WTC11 (cell line): Measurements from ENCODE around the gene CLCN7. TPM values are rescaled to one million over a fixed set of nuclear protein-coding genes. Genes with fewer than 3 reads are reported as not detected.

ENCODE experiments used
- ATAC-seq: fragments of 200-7000 bp; cut with Tn5 transposase; 2 replicates; pipeline ENCODE4 v1.10.0; 2021; ENCODE audit warnings: mild to moderate bottlenecking, moderate library complexity
- CTCF ChIA-PET: fragments of 300-600 bp; sonication (Branson Sonifier 250); formaldehyde crosslinking; loops from one replicate; lab custom pipeline; 2021; ENCODE audit warnings: antibody characterized with exemption; lab: Charles Lee
- POLR2A ChIA-PET: fragments of 350-600 bp; sonication (Branson Sonifier 250); formaldehyde crosslinking; loops from one replicate; lab custom pipeline; 2021; ENCODE audit warnings: antibody characterized with exemption; lab: Charles Lee
- DNase-seq: peaks from one replicate; pipeline ENCODE4 v3.0.0; 2021; ENCODE audit warnings: low spot score
- H3K27ac Mint-ChIP-seq: 2 replicates; pipeline ENCODE4 v1.8.0; 2021; ENCODE audit warnings: mixed read lengths
- H3K27me3 Mint-ChIP-seq: 2 replicates; pipeline ENCODE4 v1.8.0; 2021; ENCODE audit warnings: low read depth, mild to moderate bottlenecking, moderate library complexity, mixed read lengths
- H3K36me3 Mint-ChIP-seq: 2 replicates; pipeline ENCODE4 v1.8.0; 2021; ENCODE audit warnings: mixed read lengths
- H3K4me1 Mint-ChIP-seq: 2 replicates; pipeline ENCODE4 v1.8.0; 2022; ENCODE audit warnings: mixed read lengths
- H3K4me3 Mint-ChIP-seq: 2 replicates; pipeline ENCODE4 v1.8.0; 2021; ENCODE audit warnings: mild to moderate bottlenecking, moderate library complexity, mixed read lengths
- H3K9me3 Mint-ChIP-seq: 2 replicates; pipeline ENCODE4 v1.8.0; 2021; ENCODE audit warnings: mixed read lengths
- ELF4 ChIP-seq: sonication (generic); formaldehyde crosslinking; IDR thresholded peaks from 2 replicates; pipeline ENCODE4 v1.8.1; 2022; ENCODE audit warnings: low read depth, mild to moderate bottlenecking, moderate library complexity, missing genetic modification reagents
- ESRRA ChIP-seq: sonication (generic); formaldehyde crosslinking; IDR thresholded peaks from 2 replicates; pipeline ENCODE4 v1.8.1; 2022; ENCODE audit warnings: mild to moderate bottlenecking, missing genetic modification reagents, borderline replicate concordance
- GABPB1 ChIP-seq: sonication (generic); formaldehyde crosslinking; IDR thresholded peaks from 2 replicates; pipeline ENCODE4 v1.8.1; 2023; ENCODE audit warnings: mild to moderate bottlenecking, missing genetic modification reagents
- NFE2L1 ChIP-seq: sonication (generic); formaldehyde crosslinking; IDR thresholded peaks from 2 replicates; pipeline ENCODE4 v1.8.1; 2023; ENCODE audit warnings: missing genetic modification reagents
- TEAD4 ChIP-seq: sonication (generic); formaldehyde crosslinking; IDR thresholded peaks from 2 replicates; pipeline ENCODE4 v1.8.0; 2022; ENCODE audit warnings: mild to moderate bottlenecking, missing genetic modification reagents
- ZNF423 ChIP-seq: fragments of 250-450 bp; sonication (Bioruptor Pico); IDR thresholded peaks from 2 replicates; pipeline ENCODE4 v2.1.2; 2022; ENCODE audit warnings: mild to moderate bottlenecking, moderate library complexity
- total RNA-seq: library from RNA; stranded (reverse); gene quantifications from 3 replicates; pipeline ENCODE4 v1.2.3, GENCODE V29; 2021
- TF ChIP-seq, protein P1 (sequence below): sonication (generic); formaldehyde crosslinking; IDR thresholded peaks from 2 replicates; pipeline ENCODE4 v1.8.0; 2022; ENCODE audit warnings: mild to moderate bottlenecking, missing genetic modification reagents
- TF ChIP-seq, protein P2 (sequence below): sonication (generic); formaldehyde crosslinking; IDR thresholded peaks from 2 replicates; pipeline ENCODE4 v1.8.0; 2023; ENCODE audit warnings: missing genetic modification reagents, mild to moderate bottlenecking, borderline replicate concordance
- TF ChIP-seq, protein P3 (sequence below): fragments of 250-450 bp; sonication (Bioruptor Pico); IDR thresholded peaks from 2 replicates; pipeline ENCODE4 v2.1.2; 2022; ENCODE audit warnings: mild to moderate bottlenecking, moderate library complexity
- TF ChIP-seq, protein P4 (sequence below): sonication (generic); formaldehyde crosslinking; IDR thresholded peaks from 2 replicates; pipeline ENCODE4 v1.8.0; 2022; ENCODE audit warnings: mild to moderate bottlenecking, missing genetic modification reagents
- TF ChIP-seq, protein P5 (sequence below): sonication (generic); formaldehyde crosslinking; IDR thresholded peaks from 2 replicates; pipeline ENCODE4 v1.8.1; 2022; ENCODE audit warnings: missing genetic modification reagents, borderline replicate concordance
- TF ChIP-seq, protein P6 (sequence below): sonication (generic); formaldehyde crosslinking; IDR thresholded peaks from 2 replicates; pipeline ENCODE4 v1.8.1; 2023; ENCODE audit warnings: mild to moderate bottlenecking, missing genetic modification reagents, moderate library complexity
- TF ChIP-seq, protein P7 (sequence below): sonication (generic); formaldehyde crosslinking; IDR thresholded peaks from 2 replicates; pipeline ENCODE4 v1.8.1; 2022; ENCODE audit warnings: mild to moderate bottlenecking, missing genetic modification reagents, moderate library complexity, borderline replicate concordance
- TF ChIP-seq, protein P8 (sequence below): fragments of 250-450 bp; sonication (Bioruptor Pico); IDR thresholded peaks from 2 replicates; pipeline ENCODE4 v1.9.0; 2021; ENCODE audit warnings: moderate library complexity, mild to moderate bottlenecking, inconsistent platforms, borderline replicate concordance

The CLCN7 gene
- total RNA-seq, 1 experiment from 2014 or later, result 94.1 TPM

DNA sequence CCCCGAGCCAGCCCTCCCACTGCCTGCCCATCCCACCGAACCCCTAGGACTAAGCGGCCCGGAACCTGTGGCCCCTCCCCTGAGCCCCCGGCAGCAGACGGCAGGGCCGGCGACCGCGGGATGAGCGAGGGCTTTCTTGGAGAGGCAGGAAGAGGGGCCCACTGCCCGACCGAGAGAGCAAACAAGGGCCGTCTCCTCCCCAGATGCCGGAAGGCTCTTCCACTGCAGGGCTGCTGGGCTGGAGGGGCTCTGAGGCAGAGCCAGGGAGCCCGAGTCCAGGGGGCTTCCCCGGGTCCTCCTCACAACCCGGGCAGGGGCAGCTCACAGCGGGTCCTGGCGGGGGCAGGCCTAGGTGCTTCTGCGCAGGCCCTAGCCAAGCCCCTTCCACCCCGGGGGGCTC lies 41.1 kb downstream of the CLCN7 start:
- H3K9me3 Mint-ChIP-seq, result no peaks in the 10 kb centered on the region
- H3K27ac Mint-ChIP-seq, result no peak overlapping the region
- no peak for ATAC-seq
- ChIA-PET POLR2A (no interaction called here), CTCF (no interaction called here)
- TF ChIP-seq ZNF423 (CRISPR knock-in tag) (no peak), NFE2L1 (CRISPR knock-in tag) (no peak), TEAD4 (CRISPR knock-in tag) (no peak), GABPB1 (no peak), ELF4 (CRISPR knock-in tag) (no peak), ESRRA (no peak)
- TF ChIP-seq, protein P1, sequence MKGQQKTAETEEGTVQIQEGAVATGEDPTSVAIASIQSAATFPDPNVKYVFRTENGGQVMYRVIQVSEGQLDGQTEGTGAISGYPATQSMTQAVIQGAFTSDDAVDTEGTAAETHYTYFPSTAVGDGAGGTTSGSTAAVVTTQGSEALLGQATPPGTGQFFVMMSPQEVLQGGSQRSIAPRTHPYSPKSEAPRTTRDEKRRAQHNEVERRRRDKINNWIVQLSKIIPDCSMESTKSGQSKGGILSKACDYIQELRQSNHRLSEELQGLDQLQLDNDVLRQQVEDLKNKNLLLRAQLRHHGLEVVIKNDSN (CRISPR knock-in tag), result no peak
- TF ChIP-seq, protein P2, sequence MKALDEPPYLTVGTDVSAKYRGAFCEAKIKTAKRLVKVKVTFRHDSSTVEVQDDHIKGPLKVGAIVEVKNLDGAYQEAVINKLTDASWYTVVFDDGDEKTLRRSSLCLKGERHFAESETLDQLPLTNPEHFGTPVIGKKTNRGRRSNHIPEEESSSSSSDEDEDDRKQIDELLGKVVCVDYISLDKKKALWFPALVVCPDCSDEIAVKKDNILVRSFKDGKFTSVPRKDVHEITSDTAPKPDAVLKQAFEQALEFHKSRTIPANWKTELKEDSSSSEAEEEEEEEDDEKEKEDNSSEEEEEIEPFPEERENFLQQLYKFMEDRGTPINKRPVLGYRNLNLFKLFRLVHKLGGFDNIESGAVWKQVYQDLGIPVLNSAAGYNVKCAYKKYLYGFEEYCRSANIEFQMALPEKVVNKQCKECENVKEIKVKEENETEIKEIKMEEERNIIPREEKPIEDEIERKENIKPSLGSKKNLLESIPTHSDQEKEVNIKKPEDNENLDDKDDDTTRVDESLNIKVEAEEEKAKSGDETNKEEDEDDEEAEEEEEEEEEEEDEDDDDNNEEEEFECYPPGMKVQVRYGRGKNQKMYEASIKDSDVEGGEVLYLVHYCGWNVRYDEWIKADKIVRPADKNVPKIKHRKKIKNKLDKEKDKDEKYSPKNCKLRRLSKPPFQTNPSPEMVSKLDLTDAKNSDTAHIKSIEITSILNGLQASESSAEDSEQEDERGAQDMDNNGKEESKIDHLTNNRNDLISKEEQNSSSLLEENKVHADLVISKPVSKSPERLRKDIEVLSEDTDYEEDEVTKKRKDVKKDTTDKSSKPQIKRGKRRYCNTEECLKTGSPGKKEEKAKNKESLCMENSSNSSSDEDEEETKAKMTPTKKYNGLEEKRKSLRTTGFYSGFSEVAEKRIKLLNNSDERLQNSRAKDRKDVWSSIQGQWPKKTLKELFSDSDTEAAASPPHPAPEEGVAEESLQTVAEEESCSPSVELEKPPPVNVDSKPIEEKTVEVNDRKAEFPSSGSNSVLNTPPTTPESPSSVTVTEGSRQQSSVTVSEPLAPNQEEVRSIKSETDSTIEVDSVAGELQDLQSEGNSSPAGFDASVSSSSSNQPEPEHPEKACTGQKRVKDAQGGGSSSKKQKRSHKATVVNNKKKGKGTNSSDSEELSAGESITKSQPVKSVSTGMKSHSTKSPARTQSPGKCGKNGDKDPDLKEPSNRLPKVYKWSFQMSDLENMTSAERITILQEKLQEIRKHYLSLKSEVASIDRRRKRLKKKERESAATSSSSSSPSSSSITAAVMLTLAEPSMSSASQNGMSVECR, result no peak
- TF ChIP-seq, protein P3, sequence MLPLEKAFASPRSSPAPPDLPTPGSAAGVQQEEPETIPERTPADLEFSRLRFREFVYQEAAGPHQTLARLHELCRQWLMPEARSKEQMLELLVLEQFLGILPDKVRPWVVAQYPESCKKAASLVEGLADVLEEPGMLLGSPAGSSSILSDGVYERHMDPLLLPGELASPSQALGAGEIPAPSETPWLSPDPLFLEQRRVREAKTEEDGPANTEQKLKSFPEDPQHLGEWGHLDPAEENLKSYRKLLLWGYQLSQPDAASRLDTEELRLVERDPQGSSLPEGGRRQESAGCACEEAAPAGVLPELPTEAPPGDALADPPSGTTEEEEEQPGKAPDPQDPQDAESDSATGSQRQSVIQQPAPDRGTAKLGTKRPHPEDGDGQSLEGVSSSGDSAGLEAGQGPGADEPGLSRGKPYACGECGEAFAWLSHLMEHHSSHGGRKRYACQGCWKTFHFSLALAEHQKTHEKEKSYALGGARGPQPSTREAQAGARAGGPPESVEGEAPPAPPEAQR (CRISPR knock-in tag), result no peak
- TF ChIP-seq, protein P4, sequence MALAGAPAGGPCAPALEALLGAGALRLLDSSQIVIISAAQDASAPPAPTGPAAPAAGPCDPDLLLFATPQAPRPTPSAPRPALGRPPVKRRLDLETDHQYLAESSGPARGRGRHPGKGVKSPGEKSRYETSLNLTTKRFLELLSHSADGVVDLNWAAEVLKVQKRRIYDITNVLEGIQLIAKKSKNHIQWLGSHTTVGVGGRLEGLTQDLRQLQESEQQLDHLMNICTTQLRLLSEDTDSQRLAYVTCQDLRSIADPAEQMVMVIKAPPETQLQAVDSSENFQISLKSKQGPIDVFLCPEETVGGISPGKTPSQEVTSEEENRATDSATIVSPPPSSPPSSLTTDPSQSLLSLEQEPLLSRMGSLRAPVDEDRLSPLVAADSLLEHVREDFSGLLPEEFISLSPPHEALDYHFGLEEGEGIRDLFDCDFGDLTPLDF (CRISPR knock-in tag), result no peak
- TF ChIP-seq, protein P5, sequence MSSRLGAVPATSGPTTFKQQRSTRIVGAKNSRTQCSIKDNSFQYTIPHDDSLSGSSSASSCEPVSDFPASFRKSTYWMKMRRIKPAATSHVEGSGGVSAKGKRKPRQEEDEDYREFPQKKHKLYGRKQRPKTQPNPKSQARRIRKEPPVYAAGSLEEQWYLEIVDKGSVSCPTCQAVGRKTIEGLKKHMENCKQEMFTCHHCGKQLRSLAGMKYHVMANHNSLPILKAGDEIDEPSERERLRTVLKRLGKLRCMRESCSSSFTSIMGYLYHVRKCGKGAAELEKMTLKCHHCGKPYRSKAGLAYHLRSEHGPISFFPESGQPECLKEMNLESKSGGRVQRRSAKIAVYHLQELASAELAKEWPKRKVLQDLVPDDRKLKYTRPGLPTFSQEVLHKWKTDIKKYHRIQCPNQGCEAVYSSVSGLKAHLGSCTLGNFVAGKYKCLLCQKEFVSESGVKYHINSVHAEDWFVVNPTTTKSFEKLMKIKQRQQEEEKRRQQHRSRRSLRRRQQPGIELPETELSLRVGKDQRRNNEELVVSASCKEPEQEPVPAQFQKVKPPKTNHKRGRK (CRISPR knock-in tag), result no peak
- TF ChIP-seq, protein P6, sequence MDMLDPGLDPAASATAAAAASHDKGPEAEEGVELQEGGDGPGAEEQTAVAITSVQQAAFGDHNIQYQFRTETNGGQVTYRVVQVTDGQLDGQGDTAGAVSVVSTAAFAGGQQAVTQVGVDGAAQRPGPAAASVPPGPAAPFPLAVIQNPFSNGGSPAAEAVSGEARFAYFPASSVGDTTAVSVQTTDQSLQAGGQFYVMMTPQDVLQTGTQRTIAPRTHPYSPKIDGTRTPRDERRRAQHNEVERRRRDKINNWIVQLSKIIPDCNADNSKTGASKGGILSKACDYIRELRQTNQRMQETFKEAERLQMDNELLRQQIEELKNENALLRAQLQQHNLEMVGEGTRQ (CRISPR knock-in tag), result no peak
- TF ChIP-seq, protein P7, sequence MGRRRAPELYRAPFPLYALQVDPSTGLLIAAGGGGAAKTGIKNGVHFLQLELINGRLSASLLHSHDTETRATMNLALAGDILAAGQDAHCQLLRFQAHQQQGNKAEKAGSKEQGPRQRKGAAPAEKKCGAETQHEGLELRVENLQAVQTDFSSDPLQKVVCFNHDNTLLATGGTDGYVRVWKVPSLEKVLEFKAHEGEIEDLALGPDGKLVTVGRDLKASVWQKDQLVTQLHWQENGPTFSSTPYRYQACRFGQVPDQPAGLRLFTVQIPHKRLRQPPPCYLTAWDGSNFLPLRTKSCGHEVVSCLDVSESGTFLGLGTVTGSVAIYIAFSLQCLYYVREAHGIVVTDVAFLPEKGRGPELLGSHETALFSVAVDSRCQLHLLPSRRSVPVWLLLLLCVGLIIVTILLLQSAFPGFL (CRISPR knock-in tag), result no peak
- TF ChIP-seq, protein P8, sequence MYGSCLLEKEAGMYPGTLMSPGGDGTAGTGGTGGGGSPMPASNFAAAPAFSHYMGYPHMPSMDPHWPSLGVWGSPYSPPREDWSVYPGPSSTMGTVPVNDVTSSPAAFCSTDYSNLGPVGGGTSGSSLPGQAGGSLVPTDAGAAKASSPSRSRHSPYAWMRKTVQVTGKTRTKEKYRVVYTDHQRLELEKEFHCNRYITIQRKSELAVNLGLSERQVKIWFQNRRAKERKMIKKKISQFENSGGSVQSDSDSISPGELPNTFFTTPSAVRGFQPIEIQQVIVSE (CRISPR knock-in tag), result no peak
- no peak overlapping the region for H3K4me3 Mint-ChIP-seq
- H3K4me1 Mint-ChIP-seq, result no peaks in the 10 kb centered on the region
- no peak for DNase-seq
- no peaks in the 10 kb centered on the region for H3K27me3 Mint-ChIP-seq
- H3K36me3 Mint-ChIP-seq, result no peaks in the 10 kb centered on the region
